ENCODE measurements around the gene KRT7.

- TF ChIP-seq CTCF (conservative IDR thresholded peaks at IDR 0.05; ENCODE audit: low read length) (no peak), EZH2phosphoT487 (IDR thresholded peaks at IDR 0.05; ENCODE audit: borderline replicate concordance) (no peak)
Observed at GRCh38 chr12:52210186-52210924, 22.7 kb upstream of the KRT7 start.

All from Loucy (cell line).